GM23248 (cell line): ENCODE measurements around the gene CELA3A. TPM values are rescaled to one million over a fixed set of nuclear protein-coding genes. Genes with fewer than 3 reads are reported as not detected.
"Not testable (repeated sequence)": the region's sequence is repeated elsewhere in the genome, so short reads cannot be mapped to it uniquely, and the experiment has no call there.

Experiments
- DNase-seq: peaks from one replicate; pipeline ENCODE4 v3.0.0-alpha.2; 2015
- H2AFZ ChIP-seq: fragments of 200-600 bp; sonication (generic); 2 replicates; pipeline ENCODE4 v1.6.1; 2016; ENCODE audit warnings: antibody characterized with exemption
- H3F3A ChIP-seq: fragments of 200-600 bp; sonication (generic); 2 replicates; pipeline ENCODE4 v1.6.1; 2016; ENCODE audit warnings: mild to moderate bottlenecking, antibody characterized with exemption, mixed run types; ENCODE audit not compliant: insufficient read depth
- H3K27ac ChIP-seq: fragments of 200-600 bp; sonication (generic); 2 replicates; pipeline ENCODE4 v1.5.1; 2016; ENCODE audit warnings: mild to moderate bottlenecking
- H3K27me3 ChIP-seq: fragments of 200-600 bp; sonication (generic); replicated peaks from 2 replicates; pipeline ENCODE4 v1.6.1; 2016; ENCODE audit warnings: mild to moderate bottlenecking; ENCODE audit not compliant: insufficient read depth
- H3K36me3 ChIP-seq: fragments of 200-600 bp; sonication (generic); 2 replicates; pipeline ENCODE4 v1.6.1; 2016; ENCODE audit warnings: low read depth, mild to moderate bottlenecking
- H3K4me1 ChIP-seq: fragments of 200-600 bp; sonication (generic); 2 replicates; pipeline ENCODE4 v1.6.1; 2016; ENCODE audit warnings: mild to moderate bottlenecking; ENCODE audit not compliant: insufficient read depth
- H3K4me2 ChIP-seq: fragments of 200-600 bp; sonication (generic); one replicate; pipeline ENCODE4 v1.6.1; 2016; ENCODE audit warnings: mild to moderate bottlenecking; ENCODE audit not compliant: unreplicated experiment
- H3K4me3 ChIP-seq: fragments of 200-600 bp; sonication (generic); 2 replicates; pipeline ENCODE4 v1.5.1; 2016; ENCODE audit warnings: mild to moderate bottlenecking
- H3K79me2 ChIP-seq: fragments of 200-600 bp; sonication (generic); 2 replicates; pipeline ENCODE4 v1.6.1; 2016; ENCODE audit warnings: mild to moderate bottlenecking; ENCODE audit not compliant: insufficient read depth
- H3K9ac ChIP-seq: fragments of 200-600 bp; sonication (generic); 2 replicates; pipeline ENCODE4 v1.6.1; 2016; ENCODE audit warnings: mild to moderate bottlenecking
- H3K9me2 ChIP-seq: fragments of 200-600 bp; sonication (generic); 2 replicates; pipeline ENCODE4 v1.6.1; 2016; ENCODE audit warnings: mixed run types, mild to moderate bottlenecking, moderate library complexity; ENCODE audit not compliant: insufficient read depth
- H3K9me3 ChIP-seq: fragments of 200-600 bp; sonication (generic); one replicate; pipeline ENCODE4 v1.6.1; 2017; ENCODE audit warnings: low read depth
- H4K20me1 ChIP-seq: fragments of 200-600 bp; sonication (generic); 2 replicates; pipeline ENCODE4 v1.6.0; 2016; ENCODE audit not compliant: insufficient read depth
- WGBS, 2 experiments: methylation state at CpG; one replicate each; pipeline ENCODE4 v1.1.6; 2015 to 2017; ENCODE audit warnings: low lambda C conversion rate in 2 of 2, low coverage in 1 of 2; ENCODE audit errors: missing lambda C conversion rate in 2 of 2; 5-methylcytosine and 5-hydroxymethylcytosine counted together
- in situ Hi-C: fragments of 300-500 bp; cut with MboI; formaldehyde crosslinking; loops from 2 replicates; pipeline ENCODE4 v1.15.0; 2020
- polyA plus RNA-seq: library from polyadenylated mRNA; unstranded; fragments of >200 nt; fragmentation: Nextera tagmentation; extraction: Ambion mirVana; gene quantifications from 2 replicates; pipeline ENCODE4 v1.2.1, GENCODE V29; 2016
- total RNA-seq: library from RNA; depleted of rRNA; stranded (reverse); fragments of >200 nt; shearing (Covaris generic); gene quantifications from 2 replicates; pipeline ENCODE4 v1.2.3, GENCODE V29; 2014

CELA3A gene
- total and polyA plus RNA-seq, 2 experiments from 2014 or later = not detected

- in situ Hi-C loops, H3K9me3 ChIP-seq, H4K20me1 ChIP-seq, H2AFZ ChIP-seq, H3F3A ChIP-seq, H3K4me2 ChIP-seq, H3K4me1 ChIP-seq, H3K9me2 ChIP-seq, H3K27ac ChIP-seq, H3K9ac ChIP-seq, H3K4me3 ChIP-seq, H3K27me3 ChIP-seq, H3K79me2 ChIP-seq, H3K36me3 ChIP-seq, DNase-seq: not testable (repeated sequence)
- 85 to 86% methylated on average over 9 to 11 of the region's 12 CpGs for WGBS, 2 experiments
Measured at GRCh38 chr1:21986386-21986785, 15.1 kb upstream of the CELA3A start.

GRCh38 chr1:21989672-21990393 lies 11.6 kb upstream of the CELA3A start:
- H4K20me1 ChIP-seq, H3F3A ChIP-seq, in situ Hi-C loops, H3K9me2 ChIP-seq, H3K4me3 ChIP-seq, H3K9me3 ChIP-seq, H3K4me1 ChIP-seq, H3K4me2 ChIP-seq, H3K27me3 ChIP-seq, H3K36me3 ChIP-seq, H3K27ac ChIP-seq, H3K79me2 ChIP-seq, H2AFZ ChIP-seq, H3K9ac ChIP-seq: not testable (repeated sequence)
- DNase-seq = peak; percentile 20
- 44 to 59% methylated on average over 3 of the region's 5 CpGs for WGBS, 2 experiments

GRCh38 chr1:21992186-21992585 lies 9.3 kb upstream of the CELA3A start:
- H4K20me1 ChIP-seq, H3F3A ChIP-seq, H3K79me2 ChIP-seq, H3K4me2 ChIP-seq, H3K9ac ChIP-seq, in situ Hi-C loops, H3K36me3 ChIP-seq, H3K9me2 ChIP-seq, DNase-seq, H2AFZ ChIP-seq, H3K4me1 ChIP-seq, H3K27me3 ChIP-seq, H3K4me3 ChIP-seq, H3K9me3 ChIP-seq, H3K27ac ChIP-seq: not testable (repeated sequence)
- 84 to 86% methylated on average over 3 of the region's 3 CpGs for WGBS, 2 experiments

GRCh38 chr1:21994716-21995115 lies 6.7 kb upstream of the CELA3A start:
- H3K9me3 ChIP-seq, H3K27ac ChIP-seq, DNase-seq, H3K9me2 ChIP-seq, H3K27me3 ChIP-seq, H3F3A ChIP-seq, H3K36me3 ChIP-seq, H3K9ac ChIP-seq, H3K4me1 ChIP-seq, H4K20me1 ChIP-seq, H2AFZ ChIP-seq, H3K79me2 ChIP-seq, H3K4me3 ChIP-seq, in situ Hi-C loops, H3K4me2 ChIP-seq: not testable (repeated sequence)
- WGBS, 2 experiments = 81 to 87% methylated on average over 8 of the region's 8 CpGs

GRCh38 chr1:21996663-21996970 lies 4.8 kb upstream of the CELA3A start:
- H3K27ac ChIP-seq, DNase-seq, H3K36me3 ChIP-seq, H3K4me1 ChIP-seq, in situ Hi-C loops, H3K79me2 ChIP-seq, H3K4me3 ChIP-seq, H4K20me1 ChIP-seq, H3F3A ChIP-seq, H3K4me2 ChIP-seq, H3K9me3 ChIP-seq, H3K9ac ChIP-seq, H3K9me2 ChIP-seq, H2AFZ ChIP-seq, H3K27me3 ChIP-seq: not testable (repeated sequence)
- WGBS, 2 experiments = 45 to 54% methylated on average over 3 of the region's 3 CpGs

GRCh38 chr1:21997891-21998623 lies 3.4 kb upstream of the CELA3A start:
- H3K4me3 ChIP-seq, H3K9me3 ChIP-seq, H3K4me2 ChIP-seq, H3K27ac ChIP-seq, H3K9ac ChIP-seq, H3K79me2 ChIP-seq, in situ Hi-C loops, H2AFZ ChIP-seq, H4K20me1 ChIP-seq, H3F3A ChIP-seq, H3K4me1 ChIP-seq, H3K9me2 ChIP-seq, H3K36me3 ChIP-seq, H3K27me3 ChIP-seq, DNase-seq: not testable (repeated sequence)
- WGBS, 2 experiments = 78% methylated on average over 9 of the region's 9 CpGs

GRCh38 chr1:21998624-21999294 lies 2.7 kb upstream of the CELA3A start:
- in situ Hi-C loops, H3K79me2 ChIP-seq, DNase-seq, H3K9ac ChIP-seq, H3K27ac ChIP-seq, H3K9me2 ChIP-seq, H3K27me3 ChIP-seq, H4K20me1 ChIP-seq, H3K4me3 ChIP-seq, H2AFZ ChIP-seq, H3K4me1 ChIP-seq, H3K9me3 ChIP-seq, H3K4me2 ChIP-seq, H3F3A ChIP-seq, H3K36me3 ChIP-seq: not testable (repeated sequence)
- 84% methylated on average over 13 to 14 of the region's 15 CpGs for WGBS, 2 experiments
